Hematopoietic multipotent progenitor cell treated with erythropoietin and hydrocortisone succinate and interleukin-3 and kit ligand, for 8 days (in vitro differentiated cells): Measurements from ENCODE around the gene ARFIP2.

Source experiments
- DNase-seq: peaks from one replicate; pipeline ENCODE4 v3.0.0-alpha.2; 2015

Gene ARFIP2

DNA sequence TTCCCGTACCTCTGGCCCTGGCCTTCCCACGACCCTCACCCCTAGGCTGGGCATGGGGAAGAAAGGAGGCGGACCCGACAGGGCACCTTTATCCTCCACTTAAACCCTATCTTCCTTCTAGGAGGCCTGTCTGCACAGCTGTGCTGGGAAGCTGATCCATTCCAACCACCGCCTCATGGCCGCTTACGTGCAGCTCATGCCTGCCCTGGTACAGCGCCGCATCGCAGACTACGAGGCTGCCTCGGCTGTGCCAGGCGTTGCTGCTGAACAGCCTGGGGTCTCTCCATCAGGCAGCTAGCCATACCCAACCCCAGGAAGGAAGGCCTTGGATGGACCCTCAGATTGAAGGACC, 769 bp upstream of the ARFIP2 start:
- no peak for DNase-seq

- DNase-seq, result no peak
Measured at GRCh38 chr11:6480299-6480914, 724 bp downstream of the ARFIP2 start.

GRCh38 chr11:6476571-6476970, 4.6 kb downstream of the ARFIP2 start:
- no peak for DNase-seq

DNA sequence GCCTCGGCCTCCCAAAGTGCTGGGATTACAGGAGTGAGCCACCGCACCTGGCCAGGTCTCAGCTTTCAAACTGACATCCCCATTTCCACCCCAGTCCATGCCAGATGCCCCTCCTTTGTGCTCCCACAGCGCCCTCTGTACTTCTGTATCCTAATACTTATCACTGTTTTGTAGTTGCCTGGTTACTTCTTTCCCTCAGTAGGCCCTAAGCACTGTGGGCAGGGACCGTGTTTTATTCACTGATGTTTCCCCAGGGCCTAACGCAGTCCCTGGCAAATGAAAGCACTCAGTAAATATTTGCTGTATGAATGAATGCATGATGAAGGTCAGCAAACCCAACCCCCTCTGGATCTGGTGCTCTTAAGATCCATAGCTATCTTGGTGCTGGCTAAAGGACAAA, 5.2 kb downstream of the ARFIP2 start:
- no peak for DNase-seq

DNA sequence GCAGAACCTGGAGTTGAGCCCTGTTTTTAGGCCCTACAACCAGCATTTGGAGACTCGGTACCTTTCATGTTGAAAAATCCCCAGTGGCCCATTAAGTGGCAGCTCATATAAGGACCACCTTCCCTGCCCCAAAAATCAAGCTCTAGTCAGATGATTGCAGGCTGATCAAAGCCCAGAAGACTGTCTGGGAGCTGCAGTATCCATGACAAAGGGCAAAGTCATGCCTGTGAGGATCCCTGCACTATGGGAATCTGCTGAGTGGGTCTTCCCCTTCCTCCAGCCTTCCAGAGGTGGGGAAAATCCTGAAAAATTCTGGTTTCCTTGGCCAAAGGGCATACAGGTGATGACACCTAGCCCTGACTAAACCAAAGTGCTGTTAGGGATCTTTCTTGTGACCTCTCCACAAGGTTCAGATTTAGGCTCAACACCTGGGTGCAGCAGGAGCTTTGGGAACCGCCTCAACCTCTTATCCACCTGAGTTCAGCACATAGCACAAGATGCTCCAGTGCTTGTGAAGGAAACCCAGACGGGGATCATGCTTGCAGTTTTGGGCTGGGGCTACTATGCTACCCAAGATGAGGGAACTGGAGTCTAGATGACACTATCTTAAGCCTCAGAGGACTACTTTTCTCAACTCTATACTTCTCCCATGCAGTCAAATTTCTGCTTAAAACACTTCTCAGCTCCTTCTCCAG, 6.2 kb downstream of the ARFIP2 start:
- DNase-seq, result no peak

DNA sequence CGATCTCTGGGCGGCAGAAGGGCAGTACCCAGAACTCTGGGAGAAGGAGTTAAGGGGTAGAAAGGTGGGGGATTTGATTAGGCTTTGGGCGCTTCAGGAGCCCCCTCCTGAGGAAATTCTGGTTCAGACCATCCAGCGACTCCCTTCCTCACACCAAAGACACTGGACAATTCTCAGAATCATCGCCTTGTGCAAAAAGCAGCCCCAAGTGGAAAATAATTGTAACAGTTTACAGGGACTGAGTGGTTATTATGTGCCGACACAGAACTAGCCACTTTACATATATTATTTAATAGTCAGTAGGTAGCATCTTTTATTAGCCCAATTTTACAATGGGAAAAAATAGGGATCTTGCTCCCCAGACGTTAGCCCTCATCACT, 6.7 kb downstream of the ARFIP2 start:
- no peak for DNase-seq

GRCh38 chr11:6473451-6474412, 7.4 kb downstream of the ARFIP2 start, which contains the start of gene TRIM3:
TSS of gene TRIM3 (minus strand) at chr11:6473941. CDS start at chr11:6465695, 8,246 bp downstream.
- peak; percentile 60 for DNase-seq

DNA sequence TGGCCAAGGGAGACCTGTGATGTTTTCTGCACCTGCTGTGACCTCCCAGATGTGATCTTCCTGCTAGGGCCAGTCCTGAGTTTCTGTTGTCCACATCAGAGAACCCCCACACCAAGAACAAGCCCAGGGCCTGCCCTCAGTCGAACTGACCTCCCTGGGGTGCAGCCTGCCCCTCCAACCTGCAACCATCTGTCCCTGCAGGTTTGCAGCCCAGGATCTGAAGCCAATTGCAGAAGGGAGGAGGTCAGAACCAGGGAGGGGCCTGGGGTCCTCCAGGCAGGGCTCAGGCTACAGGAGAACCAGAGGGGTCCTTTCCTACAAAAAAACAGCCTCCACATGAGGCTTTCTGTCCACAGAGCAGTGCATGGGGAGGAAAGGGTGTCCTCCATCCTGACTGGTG, 8.2 kb downstream of the ARFIP2 start:
- no peak for DNase-seq

DNA sequence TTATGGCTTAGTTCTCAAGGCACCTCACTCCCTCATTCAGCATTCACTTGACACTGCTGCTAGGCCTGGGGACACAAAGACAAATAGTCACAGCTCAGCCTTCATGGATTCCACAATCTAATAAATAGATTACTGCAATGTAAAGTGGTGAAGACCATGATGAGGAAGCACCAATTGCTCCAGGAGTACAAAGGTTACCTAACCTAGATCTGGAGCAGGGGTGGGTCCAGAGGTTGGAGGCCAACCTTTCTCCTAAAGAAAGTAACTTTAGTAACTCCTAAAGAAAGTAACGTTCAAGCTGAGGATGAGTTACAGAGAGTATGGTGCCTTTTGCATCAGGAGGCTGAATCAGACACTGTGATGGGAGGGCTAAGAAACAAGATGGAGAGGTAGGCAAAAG, 11.5 kb downstream of the ARFIP2 start:
- no peak for DNase-seq

GRCh38 chr11:6468712-6469495, 12.2 kb downstream of the ARFIP2 start:
- peak; percentile 82 for DNase-seq

DNA sequence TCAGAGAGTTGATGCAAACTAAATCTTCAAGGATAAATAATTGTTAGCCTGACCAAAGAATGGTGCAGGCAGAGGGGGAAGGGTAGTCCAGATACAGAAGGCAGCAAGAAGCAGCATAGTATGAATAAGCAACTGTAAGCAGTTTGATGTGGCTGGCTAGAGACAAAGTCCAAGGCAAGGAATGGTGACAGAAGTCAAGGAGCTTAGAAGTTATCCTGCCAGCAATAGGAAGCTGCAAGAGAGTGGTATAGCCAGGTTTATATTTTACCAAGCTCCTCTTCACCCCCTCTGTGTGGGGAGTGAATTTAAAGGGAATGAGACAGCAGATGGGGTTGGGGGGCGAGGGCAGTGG, 22.1 kb downstream of the ARFIP2 start:
- DNase-seq, result no peak

GRCh38 chr11:6458352-6459098, 22.6 kb downstream of the ARFIP2 start:
- no peak for DNase-seq

GRCh38 chr11:6457581-6458320, 23.4 kb downstream of the ARFIP2 start:
- DNase-seq, result no peak

GRCh38 chr11:6456361-6457073, 24.6 kb downstream of the ARFIP2 start:
- DNase-seq, result no peak

GRCh38 chr11:6455070-6455469, 26.1 kb downstream of the ARFIP2 start:
- no peak for DNase-seq

DNA sequence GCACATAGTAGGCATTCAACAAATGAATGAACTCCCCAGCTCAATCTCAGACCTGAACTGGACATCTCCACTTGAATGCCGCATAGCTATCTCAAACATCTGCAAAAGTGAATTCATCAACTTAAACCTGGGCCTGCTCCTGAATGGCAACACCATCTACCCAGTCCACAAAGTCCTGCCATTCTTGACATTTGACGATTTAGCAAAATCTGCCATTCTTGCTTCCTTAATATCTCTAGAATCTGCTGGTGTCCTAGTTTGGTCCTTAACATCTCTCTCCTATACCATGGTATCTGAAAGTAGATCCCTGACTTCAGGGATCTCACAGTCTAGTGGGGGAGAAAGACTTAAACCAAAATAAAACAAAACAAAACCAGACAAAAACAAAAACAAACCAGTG, 28.0 kb downstream of the ARFIP2 start:
- no peak for DNase-seq

GRCh38 chr11:6452219-6452618, 28.9 kb downstream of the ARFIP2 start:
- no peak for DNase-seq

DNA sequence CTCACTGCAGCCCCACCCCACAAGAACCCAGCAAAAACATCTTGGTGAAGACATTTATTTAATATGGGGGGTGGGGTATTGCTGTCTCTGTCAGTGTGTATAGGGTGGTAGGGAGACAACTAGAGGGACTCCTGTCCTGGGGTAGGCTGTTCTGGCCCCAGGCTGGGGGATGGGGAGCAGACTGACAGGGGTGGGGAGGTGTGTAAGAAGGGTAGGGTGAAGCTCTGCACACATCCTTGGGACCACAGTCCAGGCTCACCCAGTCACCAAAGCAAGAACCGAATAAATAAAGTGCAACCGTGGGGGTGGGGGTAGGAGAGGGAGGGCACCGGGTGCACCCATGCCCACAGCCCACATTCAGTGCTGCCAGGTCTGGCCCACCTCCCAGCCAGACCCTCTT, 32.6 kb downstream of the ARFIP2 start:
- DNase-seq, result no peak

GRCh38 chr11:6443269-6444003, 37.7 kb downstream of the ARFIP2 start:
- DNase-seq, result peak; percentile 51

DNA sequence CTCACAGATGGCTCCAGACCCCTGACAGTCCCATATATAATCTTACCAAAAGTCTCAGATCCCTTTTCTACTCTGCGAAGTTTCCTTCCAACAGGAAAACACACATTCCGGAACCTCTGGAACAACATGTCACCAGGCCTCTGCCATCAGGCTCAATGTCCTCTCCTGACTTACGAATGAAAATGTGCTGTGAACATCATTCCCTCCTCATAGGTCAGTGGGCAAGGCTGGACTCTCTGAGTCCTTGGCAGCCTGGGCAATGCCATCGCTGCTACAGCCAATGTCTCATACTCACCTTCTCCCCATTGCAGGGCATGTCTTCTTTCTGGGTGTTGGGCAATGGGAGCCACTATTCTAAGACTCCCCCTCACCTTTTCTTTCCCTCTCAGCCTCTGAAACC, 38.7 kb downstream of the ARFIP2 start:
- DNase-seq, result no peak
